GM19463 (cell line): ENCODE measurements around the gene MAGI1.
"Not testable (repeated sequence)": the region's sequence is repeated elsewhere in the genome, so short reads cannot be mapped to it uniquely, and the experiment has no call there.

Experiments
- ATAC-seq: cut with Tn5 transposase; IDR thresholded peaks from one replicate; pipeline ENCODE4 v1.9.1; 2021; ENCODE audit warnings: mild to moderate bottlenecking, moderate library complexity; ENCODE audit not compliant: unreplicated experiment

MAGI1 gene

GRCh38 chr3:65730449-65730848, 308.3 kb downstream of the MAGI1 start:
- no peak for ATAC-seq

GRCh38 chr3:65729973-65730372, 308.7 kb downstream of the MAGI1 start:
- ATAC-seq, result no peak

- ATAC-seq, result no peak
Measured at GRCh38 chr3:65729555-65729954, 309.2 kb downstream of the MAGI1 start.

GRCh38 chr3:65728138-65728537, 310.6 kb downstream of the MAGI1 start:
- no peak for ATAC-seq

DNA sequence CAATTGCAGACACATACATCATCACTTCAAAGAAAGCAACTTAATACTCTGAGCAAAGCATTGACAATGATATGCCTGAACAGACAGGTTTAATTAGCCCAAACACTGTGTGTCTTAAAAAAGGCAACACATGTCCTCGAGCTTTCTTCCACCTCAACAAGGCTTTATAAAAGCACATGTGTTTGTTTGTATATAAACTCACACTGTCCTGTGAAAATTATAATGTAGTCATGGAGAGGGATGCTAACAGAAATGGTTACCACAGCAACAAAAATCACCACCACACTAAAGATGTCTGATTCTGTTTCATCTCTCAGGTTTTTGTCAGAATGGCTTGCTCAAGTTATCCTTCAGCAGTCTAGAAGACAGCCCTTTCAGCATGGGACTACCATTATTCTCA, 314.7 kb downstream of the MAGI1 start:
- no peak for ATAC-seq

DNA sequence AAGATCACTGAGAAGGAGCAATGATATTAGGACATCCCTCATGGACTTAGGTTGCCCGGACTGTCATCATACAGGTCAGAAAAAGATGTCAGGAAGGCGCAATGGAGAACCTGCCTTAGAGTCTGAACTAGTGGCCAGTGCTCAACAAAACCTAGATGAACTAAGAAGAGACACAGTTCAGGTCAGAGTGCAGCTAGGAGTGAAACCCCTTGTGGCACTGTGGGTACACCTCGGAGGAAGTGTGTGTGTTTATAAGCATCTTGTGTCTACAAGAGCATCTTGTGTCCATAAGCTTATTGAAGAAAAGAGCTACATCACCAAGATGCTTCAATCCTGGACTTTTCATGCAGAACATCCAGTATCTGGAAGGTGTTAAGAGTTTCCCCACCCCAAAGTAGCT, 315.7 kb downstream of the MAGI1 start:
- ATAC-seq, result no peak

- ATAC-seq, result no peak
Measured at GRCh38 chr3:65720989-65721737, 317.6 kb downstream of the MAGI1 start.

- ATAC-seq, result not testable (repeated sequence)
Measured at GRCh38 chr3:65719639-65720038, 319.1 kb downstream of the MAGI1 start.

GRCh38 chr3:65717676-65718346, 320.9 kb downstream of the MAGI1 start:
- ATAC-seq, result no peak

GRCh38 chr3:65716071-65716751, 322.5 kb downstream of the MAGI1 start:
- no peak for ATAC-seq

GRCh38 chr3:65714134-65714533, 324.6 kb downstream of the MAGI1 start:
- no peak for ATAC-seq

DNA sequence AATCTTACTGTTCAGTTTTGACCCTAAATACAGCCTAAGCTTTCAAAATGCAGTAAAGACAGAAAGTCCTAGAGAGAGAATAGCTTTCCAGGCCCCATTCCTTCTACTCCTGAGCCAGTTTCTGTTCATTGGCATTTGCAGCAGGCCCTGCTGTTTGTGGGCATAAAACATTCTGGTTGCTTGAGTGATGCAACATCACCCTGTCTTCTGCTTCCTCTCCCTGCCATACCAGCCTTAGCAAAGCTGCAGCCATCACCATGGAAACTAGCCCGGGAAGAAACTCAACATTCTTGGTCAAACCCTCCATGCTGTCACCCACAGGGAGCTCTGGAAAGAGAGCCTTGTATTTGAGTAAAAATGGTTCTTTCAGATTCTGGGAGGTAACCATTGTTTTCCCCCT, 325.7 kb downstream of the MAGI1 start:
- ATAC-seq, result no peak

- no peak for ATAC-seq
Measured at GRCh38 chr3:65712140-65712539, 326.6 kb downstream of the MAGI1 start.

DNA sequence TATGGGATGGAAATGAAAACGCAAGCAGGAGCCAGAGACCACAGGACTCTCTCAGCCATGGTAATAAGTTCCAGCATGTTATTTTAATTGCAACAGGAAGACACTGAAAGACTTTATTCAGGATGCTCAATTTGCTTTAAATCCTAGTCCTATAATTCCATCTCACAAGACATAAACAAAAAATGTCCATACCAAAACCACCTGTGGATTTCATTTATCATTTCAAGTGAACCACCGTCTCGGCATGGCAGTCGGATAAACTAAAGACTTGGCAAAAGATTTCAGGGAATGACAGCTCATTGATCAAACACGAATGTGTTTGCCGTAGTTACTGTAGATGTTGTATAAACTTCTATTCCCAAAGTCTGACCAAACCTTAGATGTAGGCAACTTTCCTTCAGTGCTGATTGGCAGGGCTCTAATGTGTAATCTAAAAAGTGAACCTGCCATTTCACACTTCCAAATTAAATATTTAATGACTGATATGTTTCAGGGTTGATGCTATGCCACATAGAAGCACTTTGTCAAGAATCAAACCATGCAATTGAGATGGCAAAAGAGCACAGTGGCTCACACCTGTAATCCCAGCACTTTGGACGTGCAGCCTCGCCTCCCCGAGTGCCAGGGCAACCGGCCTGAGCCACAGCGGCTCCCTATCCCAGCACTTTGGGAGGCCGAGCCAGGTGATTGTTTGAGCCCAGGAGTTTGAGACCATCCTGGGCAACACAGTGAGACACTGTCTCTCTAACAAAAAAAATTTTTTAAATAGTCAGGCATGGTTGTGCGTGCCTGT, 331.7 kb downstream of the MAGI1 start:
- ATAC-seq, result no peak

GRCh38 chr3:65706301-65706700, 332.4 kb downstream of the MAGI1 start:
- no peak for ATAC-seq

- ATAC-seq, result no peak
Measured at GRCh38 chr3:65703820-65704219, 334.9 kb downstream of the MAGI1 start.

GRCh38 chr3:65703026-65703425, 335.7 kb downstream of the MAGI1 start:
- no peak for ATAC-seq

DNA sequence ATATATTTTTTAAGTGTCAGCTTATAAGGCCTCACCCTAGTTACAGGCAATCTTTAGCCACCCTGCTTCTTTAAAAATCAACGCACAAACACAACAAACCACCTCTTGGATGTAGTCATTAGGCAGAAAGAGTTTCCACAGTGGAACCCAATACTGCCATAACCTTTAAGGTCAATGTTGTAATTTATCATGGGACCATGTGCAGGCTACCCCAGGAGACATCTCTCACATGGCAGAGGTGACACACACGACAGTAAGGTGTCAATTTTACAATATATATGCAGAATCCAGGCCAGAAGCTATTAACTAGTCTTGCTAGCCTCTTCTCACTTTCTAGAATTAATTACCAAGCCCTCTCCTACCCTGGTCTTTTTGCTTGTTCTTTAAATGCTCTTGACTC, 336.5 kb downstream of the MAGI1 start:
- no peak for ATAC-seq

DNA sequence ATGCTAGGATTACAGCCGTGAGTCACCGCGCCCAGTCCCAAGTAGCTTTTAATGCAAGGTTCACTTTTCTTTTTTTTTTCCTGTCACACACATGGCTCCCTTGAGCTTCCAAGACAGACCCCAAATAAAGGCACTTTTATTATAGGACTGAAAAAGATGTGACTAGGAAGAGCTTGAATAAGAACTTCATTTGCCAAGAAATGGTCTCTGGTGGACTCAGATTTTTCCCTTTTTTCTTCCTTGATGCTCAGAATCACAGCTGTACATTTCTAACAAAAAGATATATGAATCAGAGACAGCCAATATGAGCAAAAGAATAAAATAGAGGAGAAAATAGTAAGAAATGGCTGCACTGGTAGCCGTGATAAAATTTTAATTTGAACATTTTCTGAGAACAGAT, 337.2 kb downstream of the MAGI1 start:
- ATAC-seq, result no peak

DNA sequence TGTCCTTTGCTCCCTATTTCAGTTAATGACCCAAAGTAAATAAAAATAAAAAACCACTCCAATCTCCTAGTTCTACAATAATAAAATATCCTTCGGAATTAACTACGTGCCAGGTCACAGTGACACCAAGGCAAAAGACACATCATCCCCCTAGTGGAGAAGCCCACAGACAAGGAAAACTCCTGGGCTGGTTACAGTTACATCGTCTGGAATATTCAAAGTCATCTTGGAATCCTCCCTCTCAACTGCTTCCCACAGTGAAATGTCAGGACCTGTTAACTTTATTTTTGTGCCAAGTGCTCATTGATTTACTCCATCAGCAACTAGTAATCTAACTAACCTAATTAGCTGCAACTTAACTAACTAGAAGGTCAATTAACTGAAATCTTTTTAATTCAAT, 349.3 kb downstream of the MAGI1 start:
- no peak for ATAC-seq

GRCh38 chr3:65687741-65688140, 351.0 kb downstream of the MAGI1 start:
- no peak for ATAC-seq
